ENCODE data around the gene TMEM132A.

DNA sequence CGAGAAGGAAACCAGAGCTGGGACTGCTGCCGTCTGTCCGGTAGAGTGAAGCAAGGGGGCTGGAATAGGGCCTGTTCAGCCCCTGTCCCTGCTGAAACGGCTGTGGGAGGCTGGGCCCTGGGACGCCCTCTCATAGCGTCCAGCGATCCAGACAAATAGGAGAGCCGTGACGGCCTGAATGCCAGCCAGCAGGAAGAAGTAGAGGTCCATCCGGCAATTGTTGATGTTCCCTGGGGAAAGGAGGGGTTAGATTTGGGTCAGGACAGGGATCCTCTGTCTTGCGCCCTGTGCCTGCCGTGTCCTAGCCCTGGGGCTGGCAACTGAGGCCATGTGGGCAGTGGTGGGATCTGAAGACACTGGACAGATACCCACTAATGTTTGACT lies 12.9 kb downstream of the TMEM132A start:
- TF ChIP-seq, protein P1, sequence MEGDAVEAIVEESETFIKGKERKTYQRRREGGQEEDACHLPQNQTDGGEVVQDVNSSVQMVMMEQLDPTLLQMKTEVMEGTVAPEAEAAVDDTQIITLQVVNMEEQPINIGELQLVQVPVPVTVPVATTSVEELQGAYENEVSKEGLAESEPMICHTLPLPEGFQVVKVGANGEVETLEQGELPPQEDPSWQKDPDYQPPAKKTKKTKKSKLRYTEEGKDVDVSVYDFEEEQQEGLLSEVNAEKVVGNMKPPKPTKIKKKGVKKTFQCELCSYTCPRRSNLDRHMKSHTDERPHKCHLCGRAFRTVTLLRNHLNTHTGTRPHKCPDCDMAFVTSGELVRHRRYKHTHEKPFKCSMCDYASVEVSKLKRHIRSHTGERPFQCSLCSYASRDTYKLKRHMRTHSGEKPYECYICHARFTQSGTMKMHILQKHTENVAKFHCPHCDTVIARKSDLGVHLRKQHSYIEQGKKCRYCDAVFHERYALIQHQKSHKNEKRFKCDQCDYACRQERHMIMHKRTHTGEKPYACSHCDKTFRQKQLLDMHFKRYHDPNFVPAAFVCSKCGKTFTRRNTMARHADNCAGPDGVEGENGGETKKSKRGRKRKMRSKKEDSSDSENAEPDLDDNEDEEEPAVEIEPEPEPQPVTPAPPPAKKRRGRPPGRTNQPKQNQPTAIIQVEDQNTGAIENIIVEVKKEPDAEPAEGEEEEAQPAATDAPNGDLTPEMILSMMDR (IDR thresholded peaks at IDR 0.05; ENCODE audit: low read depth, low read length) = no peak
- TF ChIP-seq MYC (IDR thresholded peaks at IDR 0.05; ENCODE audit: low read depth, low read length) = no peak
- no peak for TF ChIP-seq POLR2A (IDR thresholded peaks at IDR 0.05; ENCODE audit: extremely low read depth, insufficient read length)
- TF ChIP-seq, protein P2, sequence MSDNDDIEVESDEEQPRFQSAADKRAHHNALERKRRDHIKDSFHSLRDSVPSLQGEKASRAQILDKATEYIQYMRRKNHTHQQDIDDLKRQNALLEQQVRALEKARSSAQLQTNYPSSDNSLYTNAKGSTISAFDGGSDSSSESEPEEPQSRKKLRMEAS (IDR thresholded peaks at IDR 0.05; ENCODE audit: low read depth, low read length) = no peak

All from NB4 (cell line).